Measurements from ENCODE around the gene CACNA2D3.

The CACNA2D3 gene

GRCh38 chr3:54393150-54393549 is 270.8 kb downstream of the CACNA2D3 start:
- H3K9me3 ChIP-seq, result no peaks in the 10 kb centered on the region
- no peak overlapping the region for H3K4me3 ChIP-seq
- no peak for DNase-seq (ENCODE audit: low spot score in 2 of 2)
- no peaks in the 10 kb centered on the region for H3K4me1 ChIP-seq
- H3K27me3 ChIP-seq (ENCODE audit: low read depth), result 0 out of 2 replicates have a peak, but pooled peaks cover 2% of the 10 kb centered on the region
- in situ Hi-C loops (cut with MboI; ENCODE audit: low sequenced_read_pairs), result no loop called here
- no peaks in the 10 kb centered on the region for H3K36me3 ChIP-seq (replicated peaks)

- H3K36me3 ChIP-seq (replicated peaks), result no peaks in the 10 kb centered on the region
Measured at GRCh38 chr3:54408328-54408727, 286.0 kb downstream of the CACNA2D3 start.

DNA sequence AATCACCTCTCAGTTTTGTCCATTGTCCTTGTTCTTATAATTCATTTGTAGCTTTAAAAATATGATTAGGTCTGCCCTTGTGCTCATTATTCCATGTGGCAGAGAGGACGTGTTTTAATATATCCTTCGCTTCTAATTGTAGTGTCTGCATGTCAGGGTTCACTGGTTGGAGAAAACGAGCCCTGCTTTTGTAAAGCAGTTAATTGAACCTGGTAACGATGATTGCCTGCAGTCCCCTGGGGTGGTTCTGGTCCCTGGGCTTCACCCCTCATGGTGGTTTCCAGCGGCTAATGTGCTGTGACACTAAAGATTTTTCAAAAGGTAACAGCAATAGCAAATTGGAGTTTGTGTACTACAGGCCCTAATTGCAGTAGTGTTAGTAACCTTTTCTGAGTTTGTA is 299.6 kb downstream of the CACNA2D3 start:
- Histone ChIP-seq H3K4me1 (peaks cover 3% of the 10 kb centered on the region), H3K36me3 (replicated peaks) (no peaks in the 10 kb centered on the region), H3K9me3 (no peaks in the 10 kb centered on the region), H3K27me3 (ENCODE audit: low read depth) (no peaks in the 10 kb centered on the region), H3K4me3 (no peak overlapping the region)
- no peak for DNase-seq (ENCODE audit: low spot score in 2 of 2)
- in situ Hi-C loops (cut with MboI; ENCODE audit: low sequenced_read_pairs), result no loop called here

More at GRCh38 chr3:54408328-54408727, 286.0 kb downstream of the CACNA2D3 start:
- Histone ChIP-seq H3K27me3 (ENCODE audit: low read depth) (no peaks in the 10 kb centered on the region), H3K4me1 (no peaks in the 10 kb centered on the region), H3K9me3 (no peaks in the 10 kb centered on the region), H3K4me3 (no peak overlapping the region)
- DNase-seq (ENCODE audit: low spot score in 2 of 2), result no peak
- in situ Hi-C loops (cut with MboI; ENCODE audit: low sequenced_read_pairs), result no loop called here

GRCh38 chr3:54424292-54424691 is 301.9 kb downstream of the CACNA2D3 start:
- Histone ChIP-seq H3K36me3 (replicated peaks) (no peaks in the 10 kb centered on the region), H3K27me3 (ENCODE audit: low read depth) (no peaks in the 10 kb centered on the region), H3K4me1 (peaks cover 3% of the 10 kb centered on the region), H3K9me3 (no peaks in the 10 kb centered on the region), H3K4me3 (no peak overlapping the region)
- peak; percentile 75 to 86 for DNase-seq (ENCODE audit: low spot score in 2 of 2)
- in situ Hi-C loops (cut with MboI; ENCODE audit: low sequenced_read_pairs), result no loop called here

DNA sequence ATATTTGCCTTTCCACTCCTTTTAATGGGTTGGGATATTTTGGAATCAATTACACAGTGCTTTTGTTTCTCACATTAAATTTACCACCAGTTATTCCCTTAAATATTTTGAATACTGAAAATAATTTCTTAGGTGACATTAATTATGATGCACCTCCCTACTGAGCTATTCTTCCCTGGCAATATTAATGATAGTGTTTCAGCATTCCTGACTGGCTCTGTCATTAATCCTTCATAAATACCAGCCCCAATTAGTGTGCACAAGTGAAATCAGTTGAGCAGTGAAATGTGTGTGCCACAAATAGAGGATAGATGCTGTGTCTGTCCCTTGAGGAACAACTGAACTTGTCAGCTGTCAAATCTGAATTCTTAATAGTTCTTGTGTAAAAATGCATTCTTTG is 304.0 kb downstream of the CACNA2D3 start:
- in situ Hi-C loops (cut with MboI; ENCODE audit: low sequenced_read_pairs), result no loop called here
- no peaks in the 10 kb centered on the region for H3K27me3 ChIP-seq (ENCODE audit: low read depth)
- no peak for DNase-seq (ENCODE audit: low spot score in 2 of 2)
- H3K4me1 ChIP-seq, result peaks cover 3% of the 10 kb centered on the region
- H3K9me3 ChIP-seq, result no peaks in the 10 kb centered on the region
- H3K36me3 ChIP-seq (replicated peaks), result no peaks in the 10 kb centered on the region
- no peak overlapping the region for H3K4me3 ChIP-seq

DNA sequence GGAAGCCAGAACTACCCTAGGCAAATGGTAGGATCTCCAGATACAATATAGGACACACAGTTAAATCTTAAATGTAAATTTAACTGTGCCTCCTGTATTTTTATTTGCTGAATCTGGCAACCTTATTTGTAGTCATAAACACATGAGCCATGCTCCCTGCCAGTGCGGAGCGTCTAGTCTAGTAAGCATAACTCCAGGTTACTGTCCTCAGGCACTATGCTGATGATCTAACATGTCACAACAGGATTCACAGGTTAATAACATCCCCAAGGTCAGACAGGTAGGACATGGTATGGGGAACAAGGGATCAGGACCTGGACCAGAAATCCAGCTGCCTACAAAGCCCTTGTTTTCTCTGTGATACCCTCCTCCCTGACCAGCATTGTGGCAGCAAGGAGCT is 305.1 kb downstream of the CACNA2D3 start:
- Histone ChIP-seq H3K9me3 (no peaks in the 10 kb centered on the region), H3K27me3 (ENCODE audit: low read depth) (no peaks in the 10 kb centered on the region), H3K4me3 (no peak overlapping the region), H3K36me3 (replicated peaks) (no peaks in the 10 kb centered on the region), H3K4me1 (peaks cover 3% of the 10 kb centered on the region)
- no peak for DNase-seq (ENCODE audit: low spot score in 2 of 2)
- in situ Hi-C loops (cut with MboI; ENCODE audit: low sequenced_read_pairs), result no loop called here

GRCh38 chr3:54427941-54428871 is 305.9 kb downstream of the CACNA2D3 start:
- Histone ChIP-seq H3K36me3 (replicated peaks) (no peaks in the 10 kb centered on the region), H3K27me3 (ENCODE audit: low read depth) (no peaks in the 10 kb centered on the region), H3K9me3 (no peaks in the 10 kb centered on the region), H3K4me3 (no peak overlapping the region), H3K4me1 (peaks cover 3% of the 10 kb centered on the region)
- in situ Hi-C loops (cut with MboI; ENCODE audit: low sequenced_read_pairs), result no loop called here
- DNase-seq (ENCODE audit: low spot score in 2 of 2), result peak; percentile 59 to 81

DNA sequence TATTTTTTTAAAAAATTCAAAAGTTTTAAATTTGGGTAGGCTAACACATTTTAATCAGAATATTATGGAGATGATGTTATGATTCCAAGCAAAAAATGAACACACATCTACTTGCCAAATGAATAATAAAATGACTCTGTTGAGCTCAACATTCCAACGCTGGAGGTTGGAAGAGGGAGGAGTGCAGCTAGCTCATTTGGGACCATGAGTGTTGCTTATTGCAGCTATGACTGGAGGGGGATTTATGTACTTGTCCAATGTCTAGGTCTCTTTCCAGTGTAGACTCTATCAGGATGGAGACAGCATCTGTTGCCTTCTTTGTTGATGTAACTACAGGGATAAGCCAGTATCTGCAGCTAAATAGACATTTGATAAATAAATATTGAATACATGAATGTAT is 310.6 kb downstream of the CACNA2D3 start:
- no peaks in the 10 kb centered on the region for H3K36me3 ChIP-seq (replicated peaks)
- H3K4me3 ChIP-seq, result no peak overlapping the region
- H3K9me3 ChIP-seq, result no peaks in the 10 kb centered on the region
- no peaks in the 10 kb centered on the region for H3K4me1 ChIP-seq
- no peak for DNase-seq (ENCODE audit: low spot score in 2 of 2)
- in situ Hi-C loops (cut with MboI; ENCODE audit: low sequenced_read_pairs), result no loop called here
- no peaks in the 10 kb centered on the region for H3K27me3 ChIP-seq (ENCODE audit: low read depth)

GRCh38 chr3:54433846-54434245 is 311.5 kb downstream of the CACNA2D3 start:
- in situ Hi-C loops (cut with MboI; ENCODE audit: low sequenced_read_pairs), result no loop called here
- Histone ChIP-seq H3K9me3 (no peaks in the 10 kb centered on the region), H3K36me3 (replicated peaks) (no peaks in the 10 kb centered on the region), H3K4me3 (no peak overlapping the region), H3K4me1 (no peaks in the 10 kb centered on the region), H3K27me3 (ENCODE audit: low read depth) (no peaks in the 10 kb centered on the region)
- peak; percentile 57 to 75 for DNase-seq (ENCODE audit: low spot score in 2 of 2)

DNA sequence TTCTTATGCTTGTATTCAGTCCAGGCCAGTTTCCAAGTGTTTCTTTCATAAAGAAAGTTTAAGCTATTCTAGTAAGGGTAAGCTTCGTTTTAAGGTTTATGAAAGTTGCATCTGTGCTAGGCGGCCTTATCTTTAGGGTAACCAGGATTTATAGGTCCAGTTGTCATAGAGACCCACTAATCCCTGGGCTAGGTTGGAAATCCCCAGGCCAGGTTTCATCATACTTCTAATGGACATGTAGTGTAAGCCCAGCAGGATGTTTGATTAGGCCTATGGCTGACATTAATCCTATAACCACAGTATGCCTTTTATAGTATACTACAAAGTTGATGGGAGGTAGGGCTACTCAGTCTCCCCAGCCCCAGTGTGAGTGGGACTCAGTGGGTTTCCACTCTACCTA is 312.4 kb downstream of the CACNA2D3 start:
- Histone ChIP-seq H3K36me3 (replicated peaks) (no peaks in the 10 kb centered on the region), H3K9me3 (no peaks in the 10 kb centered on the region), H3K4me3 (no peak overlapping the region), H3K27me3 (ENCODE audit: low read depth) (no peaks in the 10 kb centered on the region), H3K4me1 (no peaks in the 10 kb centered on the region)
- no peak for DNase-seq (ENCODE audit: low spot score in 2 of 2)
- in situ Hi-C loops (cut with MboI; ENCODE audit: low sequenced_read_pairs), result no loop called here

DNA sequence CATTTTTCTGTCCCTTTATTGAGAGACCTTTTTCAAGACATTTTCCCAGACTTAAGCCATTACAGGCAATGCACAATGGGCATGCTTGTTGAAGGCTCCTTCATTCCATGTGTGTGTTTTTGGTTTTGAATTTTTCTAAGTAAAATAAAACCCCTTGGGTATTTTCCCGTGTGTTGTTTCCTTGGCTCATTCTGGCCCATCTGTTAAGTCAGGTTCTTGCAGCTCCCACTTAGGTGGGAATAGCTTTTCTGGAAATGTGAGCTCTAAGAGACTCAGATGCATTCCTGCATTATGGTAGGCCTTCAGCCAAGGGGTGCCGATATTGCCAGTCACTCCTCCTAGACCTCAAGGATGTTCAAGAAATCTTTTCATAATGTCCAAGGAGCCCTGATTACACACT is 314.9 kb downstream of the CACNA2D3 start:
- no peaks in the 10 kb centered on the region for H3K27me3 ChIP-seq (ENCODE audit: low read depth)
- H3K4me1 ChIP-seq, result no peaks in the 10 kb centered on the region
- in situ Hi-C loops (cut with MboI; ENCODE audit: low sequenced_read_pairs), result no loop called here
- DNase-seq (ENCODE audit: low spot score in 2 of 2), result no peak
- no peaks in the 10 kb centered on the region for H3K36me3 ChIP-seq (replicated peaks)
- H3K9me3 ChIP-seq, result no peaks in the 10 kb centered on the region
- no peak overlapping the region for H3K4me3 ChIP-seq

GRCh38 chr3:54443561-54444161 is 321.3 kb downstream of the CACNA2D3 start:
- in situ Hi-C loops (cut with MboI; ENCODE audit: low sequenced_read_pairs), result no loop called here
- Histone ChIP-seq H3K4me1 (no peaks in the 10 kb centered on the region), H3K36me3 (replicated peaks) (no peaks in the 10 kb centered on the region), H3K9me3 (no peaks in the 10 kb centered on the region), H3K27me3 (ENCODE audit: low read depth) (no peaks in the 10 kb centered on the region), H3K4me3 (no peak overlapping the region)
- no peak for DNase-seq (ENCODE audit: low spot score in 2 of 2)

- in situ Hi-C loops (cut with MboI; ENCODE audit: low sequenced_read_pairs), result no loop called here
- Histone ChIP-seq H3K4me1 (no peaks in the 10 kb centered on the region), H3K4me3 (no peak overlapping the region), H3K36me3 (replicated peaks) (no peaks in the 10 kb centered on the region), H3K27me3 (ENCODE audit: low read depth) (no peaks in the 10 kb centered on the region), H3K9me3 (no peaks in the 10 kb centered on the region)
- DNase-seq (ENCODE audit: low spot score in 2 of 2), result no peak
Measured at GRCh38 chr3:54445630-54446029, 323.3 kb downstream of the CACNA2D3 start.

- no peak for DNase-seq (ENCODE audit: low spot score in 2 of 2)
- Histone ChIP-seq H3K4me3 (no peak overlapping the region), H3K9me3 (no peaks in the 10 kb centered on the region), H3K36me3 (replicated peaks) (no peaks in the 10 kb centered on the region), H3K4me1 (no peaks in the 10 kb centered on the region), H3K27me3 (ENCODE audit: low read depth) (no peaks in the 10 kb centered on the region)
- in situ Hi-C loops (cut with MboI; ENCODE audit: low sequenced_read_pairs), result no loop called here
Measured at GRCh38 chr3:54447427-54447826, 325.1 kb downstream of the CACNA2D3 start.

All from HAP-1 (cell line).